ENCODE results near the gene SRXN1.
"Not testable (repeated sequence)": the region's sequence is repeated elsewhere in the genome, so short reads cannot be mapped to it uniquely, and the experiment has no call there.

SRXN1 gene

DNA sequence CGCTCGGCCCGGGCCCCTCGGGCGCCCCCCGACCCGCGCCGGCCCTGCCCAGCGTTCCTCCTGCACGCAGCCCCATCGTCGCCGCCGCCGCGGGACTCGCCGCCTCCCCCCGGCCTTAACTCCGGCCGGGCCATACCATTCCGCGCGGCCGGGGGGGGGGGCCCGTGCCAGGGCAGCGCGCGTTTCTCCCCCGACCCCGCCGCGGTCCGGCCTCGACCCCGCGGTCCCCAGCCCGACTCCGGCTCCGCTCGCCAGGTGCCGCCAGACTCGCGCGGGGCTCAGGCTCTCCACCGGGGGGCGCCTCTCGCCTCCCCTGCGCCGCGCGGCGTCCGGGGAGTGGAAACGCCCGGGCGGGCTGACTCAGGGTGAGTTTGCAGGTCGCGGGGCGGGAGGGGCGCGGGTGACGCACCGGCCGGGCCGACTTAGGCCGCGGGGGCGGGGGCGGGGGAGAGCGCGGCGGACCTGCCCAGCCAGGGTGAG, at the start of gene SRXN1:
SRXN1 (minus strand) TSS at position 91 of the 480 bp plus-strand sequence; CDS start at position 76, 15 bp downstream.
- in situ Hi-C loops (cut with HindIII; ENCODE audit: low sequenced_read_pairs), result no loop called here

GRCh38 chr20:701401-702129, 48.6 kb upstream of the SRXN1 start:
- in situ Hi-C loops (cut with HindIII; ENCODE audit: low sequenced_read_pairs), result loop anchor here (25.0 kb wide), 1 partner anchor 89 kb away; the partner anchor contains the start of gene TCF15

DNA sequence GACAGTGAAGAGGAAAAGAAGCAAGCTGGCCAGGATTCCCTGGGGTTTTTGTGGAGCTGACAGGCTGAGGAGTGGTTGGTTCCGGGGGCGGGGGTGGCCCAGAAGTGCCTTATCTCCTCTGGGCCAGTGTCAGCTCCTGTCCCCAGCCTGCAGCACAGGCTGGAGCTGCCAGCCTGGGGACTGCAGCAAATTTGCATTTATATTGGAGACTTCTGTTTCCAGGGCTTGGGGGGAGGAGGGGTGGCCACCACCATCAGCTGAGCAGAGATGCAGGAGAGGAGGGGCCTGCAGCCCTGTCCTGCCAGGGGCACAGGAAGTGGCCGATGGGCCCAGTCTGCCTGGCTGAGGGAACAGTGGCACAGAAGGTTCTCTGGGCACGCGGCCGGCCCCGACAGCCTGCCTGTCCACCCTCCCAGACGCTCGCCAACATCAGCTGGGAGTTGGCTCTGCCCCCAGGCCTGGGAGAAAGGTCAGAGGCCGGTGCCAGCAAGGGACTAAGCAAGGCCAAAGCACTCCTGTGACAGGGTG, 46.9 kb upstream of the SRXN1 start:
- in situ Hi-C loops (cut with HindIII; ENCODE audit: low sequenced_read_pairs), result loop anchor here (25.0 kb wide), 1 partner anchor 88 kb away; the partner anchor contains the start of gene TCF15

DNA sequence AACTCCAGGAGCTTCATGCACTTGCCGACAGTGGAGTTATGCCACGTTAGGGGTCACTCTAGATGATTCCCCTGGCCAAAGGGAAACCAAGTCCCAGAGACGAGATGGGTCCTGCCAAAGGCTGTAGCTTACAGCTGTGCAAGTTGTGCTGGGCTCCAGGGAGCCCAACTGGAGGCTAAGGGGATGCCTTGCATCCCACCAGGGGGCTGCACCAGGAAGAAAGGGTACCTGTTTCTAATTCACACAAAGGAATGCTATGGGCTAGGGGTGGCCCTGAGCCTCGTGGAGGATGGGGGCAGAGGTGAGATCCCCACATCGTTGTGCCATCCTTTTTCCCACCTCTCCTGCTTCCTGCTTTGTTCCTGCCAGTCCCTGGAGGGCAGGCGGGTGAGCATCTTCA, 46.3 kb upstream of the SRXN1 start:
- in situ Hi-C loops (cut with HindIII; ENCODE audit: low sequenced_read_pairs), result no loop called here

DNA sequence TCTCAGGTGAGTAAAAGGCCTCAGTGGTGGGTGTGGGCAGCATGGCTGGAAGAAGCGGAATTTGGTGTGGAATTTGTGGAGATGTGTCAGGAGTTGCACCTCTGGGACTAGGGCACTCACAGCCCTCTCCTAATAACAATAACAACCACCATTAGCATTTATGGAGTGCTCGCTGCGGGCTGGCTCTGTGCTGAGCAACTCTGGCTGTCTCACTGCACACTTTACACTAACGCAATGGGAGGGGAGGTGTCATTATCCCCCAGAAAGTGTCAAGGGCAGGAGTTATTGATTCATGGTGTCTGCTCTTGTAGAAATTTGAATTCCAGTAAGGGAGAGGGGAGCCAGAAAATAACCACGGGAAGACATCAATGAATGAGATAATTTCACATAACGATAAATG, 45.3 kb upstream of the SRXN1 start:
- in situ Hi-C loops (cut with HindIII; ENCODE audit: low sequenced_read_pairs), result no loop called here

- in situ Hi-C loops (cut with HindIII; ENCODE audit: low sequenced_read_pairs), result no loop called here
Measured at GRCh38 chr20:697826-698225, 44.8 kb upstream of the SRXN1 start.

- in situ Hi-C loops (cut with HindIII; ENCODE audit: low sequenced_read_pairs), result no loop called here
Measured at GRCh38 chr20:695165-695866, 42.3 kb upstream of the SRXN1 start.

GRCh38 chr20:694496-694895, 41.5 kb upstream of the SRXN1 start:
- in situ Hi-C loops (cut with HindIII; ENCODE audit: low sequenced_read_pairs), result no loop called here

- in situ Hi-C loops (cut with HindIII; ENCODE audit: low sequenced_read_pairs), result not testable (repeated sequence)
Measured at GRCh38 chr20:693786-694185, 40.8 kb upstream of the SRXN1 start.

GRCh38 chr20:692044-692443, 39.0 kb upstream of the SRXN1 start:
- in situ Hi-C loops (cut with HindIII; ENCODE audit: low sequenced_read_pairs), result no loop called here

DNA sequence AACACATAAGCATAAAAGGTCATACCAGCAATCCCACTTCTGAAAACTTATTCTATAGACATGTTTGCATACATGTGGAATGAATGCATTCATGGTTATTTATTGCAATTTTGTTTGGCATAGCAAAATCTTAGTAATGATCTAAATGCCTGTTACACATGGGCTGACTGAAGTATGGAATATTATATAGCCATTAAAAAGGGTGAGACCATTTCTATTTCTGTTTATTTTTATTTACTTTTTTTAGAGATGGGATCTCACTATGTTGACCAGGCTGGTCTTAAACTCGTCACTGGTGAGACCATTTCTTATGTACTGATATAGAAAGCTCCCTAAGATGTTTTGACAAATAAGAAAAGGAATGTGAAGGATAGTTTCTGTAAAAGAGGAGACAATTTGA, 36.9 kb upstream of the SRXN1 start:
- in situ Hi-C loops (cut with HindIII; ENCODE audit: low sequenced_read_pairs), result no loop called here

- in situ Hi-C loops (cut with HindIII; ENCODE audit: low sequenced_read_pairs), result no loop called here
Measured at GRCh38 chr20:689348-689747, 36.3 kb upstream of the SRXN1 start.

DNA sequence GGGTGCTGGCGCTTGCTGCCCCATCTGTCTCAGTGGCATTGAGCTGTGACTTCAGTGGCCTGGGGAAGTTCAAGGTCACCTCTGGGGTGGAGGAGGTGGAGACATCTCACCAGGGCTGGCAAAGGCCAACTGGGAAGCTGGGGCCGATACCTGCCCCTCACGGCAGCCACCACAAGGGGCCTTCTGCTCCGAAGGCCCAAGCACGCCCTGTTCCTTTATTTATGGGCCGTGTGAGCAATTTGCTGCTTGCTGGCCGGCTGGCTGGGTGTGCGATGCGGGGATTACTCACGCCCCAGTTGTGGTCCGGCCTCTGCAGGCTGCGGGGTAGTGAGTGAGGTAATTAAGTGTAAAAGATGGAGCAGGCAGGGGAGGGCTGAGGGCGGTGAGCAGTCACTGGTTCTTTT, 35.8 kb upstream of the SRXN1 start:
- in situ Hi-C loops (cut with HindIII; ENCODE audit: low sequenced_read_pairs), result no loop called here

DNA sequence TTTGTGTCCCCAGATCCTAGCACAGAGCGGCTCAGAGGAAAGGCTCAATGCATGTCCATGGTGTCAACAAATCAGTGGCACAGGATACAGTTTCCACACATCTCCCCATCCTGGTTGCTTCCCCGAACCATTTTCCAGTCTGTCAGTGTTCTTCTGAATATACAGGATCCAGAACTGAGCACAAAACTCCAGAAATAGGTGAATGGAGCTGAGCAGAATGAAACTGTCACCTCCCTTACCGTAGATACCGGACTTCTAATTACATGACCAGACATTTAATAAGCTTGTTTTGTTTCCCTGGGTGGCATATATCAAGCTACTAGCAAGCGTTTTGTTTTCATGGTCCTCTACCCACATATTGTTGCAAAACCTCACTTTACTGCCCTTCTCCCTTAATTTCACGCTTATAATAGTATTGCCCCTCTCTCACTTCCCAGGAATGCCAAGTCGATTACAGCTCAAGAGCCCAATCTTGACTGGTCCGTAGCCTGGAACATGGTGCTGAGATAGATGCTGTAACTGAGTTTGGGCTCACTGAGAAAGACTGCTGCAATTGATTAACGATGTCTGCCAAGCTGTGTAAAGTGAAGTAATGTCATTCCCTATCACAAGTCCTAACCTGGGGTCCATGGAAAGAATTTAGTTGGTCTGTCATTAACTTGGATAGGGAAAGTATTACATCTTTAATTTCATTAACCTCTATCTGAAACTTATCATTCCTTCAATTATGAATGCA, 34.6 kb upstream of the SRXN1 start:
- in situ Hi-C loops (cut with HindIII; ENCODE audit: low sequenced_read_pairs), result no loop called here

DNA sequence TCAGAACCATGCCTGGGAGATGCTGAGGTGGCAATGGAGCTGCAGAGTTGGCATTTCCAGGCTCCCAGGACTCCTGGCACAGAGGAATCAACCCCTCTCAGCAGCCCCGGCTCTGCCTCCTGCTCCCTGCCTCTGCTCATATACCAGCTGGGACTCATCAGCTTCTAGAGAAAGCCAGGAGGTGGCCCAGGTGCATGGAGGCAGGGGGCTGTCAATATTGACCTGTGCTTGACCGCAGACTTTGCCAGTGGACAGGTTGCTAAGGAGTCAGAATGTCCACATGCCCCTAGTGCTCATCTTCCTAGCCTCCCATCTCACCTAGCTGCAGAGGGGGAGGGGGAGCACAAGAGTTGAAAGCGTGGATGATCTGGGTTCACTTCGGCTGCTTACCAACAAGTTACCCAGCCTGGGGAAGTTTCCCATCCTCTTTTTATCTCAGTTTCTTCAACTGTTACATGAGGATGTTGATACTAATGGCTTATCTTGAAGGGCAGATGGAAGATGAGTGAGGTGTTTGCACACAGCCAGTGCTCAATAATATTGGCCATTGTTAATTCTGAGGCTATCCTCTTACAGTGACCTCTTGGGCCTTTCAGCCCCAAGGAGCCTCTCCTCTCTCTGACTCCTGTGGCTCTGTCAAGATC, 31.8 kb upstream of the SRXN1 start:
- in situ Hi-C loops (cut with HindIII; ENCODE audit: low sequenced_read_pairs), result no loop called here

DNA sequence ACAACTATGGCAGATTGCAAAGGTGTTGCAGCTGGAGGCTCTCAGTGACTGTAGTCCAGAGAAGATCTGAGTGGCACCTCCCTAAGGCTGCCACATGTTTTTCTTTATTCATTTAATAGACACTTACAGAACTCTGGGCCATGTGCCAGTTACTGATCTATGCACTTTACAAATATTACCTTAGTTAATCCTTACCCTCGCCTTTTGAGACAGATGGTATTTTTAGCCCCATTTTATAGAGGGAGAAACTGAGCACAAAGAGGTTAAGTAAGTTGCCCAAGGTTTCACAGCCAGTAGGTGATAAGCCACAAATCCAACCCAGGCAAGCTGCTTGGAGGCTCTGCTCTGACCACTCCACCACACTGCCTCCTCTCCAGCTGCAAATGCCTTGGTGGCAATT, 29.1 kb upstream of the SRXN1 start:
- in situ Hi-C loops (cut with HindIII; ENCODE audit: low sequenced_read_pairs), result no loop called here

DNA sequence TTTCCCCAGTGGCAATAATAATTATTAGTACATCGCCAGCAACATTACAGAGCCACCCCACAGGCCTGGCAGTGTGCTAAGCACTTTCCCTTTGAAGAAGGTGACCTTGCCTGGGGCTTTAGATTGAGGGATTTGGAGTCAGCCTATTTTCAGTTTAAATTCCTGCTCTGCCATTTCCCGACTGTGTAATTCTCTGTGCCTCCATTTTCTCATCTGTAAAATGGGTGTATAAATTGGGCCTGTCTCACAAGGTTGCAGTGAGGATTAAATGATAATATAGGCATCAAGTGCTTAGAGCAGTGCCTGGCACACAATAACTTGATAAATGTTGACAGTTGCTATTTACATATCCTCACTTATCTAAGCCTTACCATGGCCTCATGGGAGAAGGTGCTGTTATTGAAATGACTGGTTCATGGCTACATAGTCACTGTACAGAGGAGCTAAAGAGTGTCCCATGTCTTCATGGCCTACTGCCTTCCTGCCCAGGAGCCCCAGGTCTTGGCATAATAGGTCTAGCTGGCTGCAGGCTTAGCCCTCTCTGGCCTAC, 27.7 kb upstream of the SRXN1 start:
- in situ Hi-C loops (cut with HindIII; ENCODE audit: low sequenced_read_pairs), result no loop called here

DNA sequence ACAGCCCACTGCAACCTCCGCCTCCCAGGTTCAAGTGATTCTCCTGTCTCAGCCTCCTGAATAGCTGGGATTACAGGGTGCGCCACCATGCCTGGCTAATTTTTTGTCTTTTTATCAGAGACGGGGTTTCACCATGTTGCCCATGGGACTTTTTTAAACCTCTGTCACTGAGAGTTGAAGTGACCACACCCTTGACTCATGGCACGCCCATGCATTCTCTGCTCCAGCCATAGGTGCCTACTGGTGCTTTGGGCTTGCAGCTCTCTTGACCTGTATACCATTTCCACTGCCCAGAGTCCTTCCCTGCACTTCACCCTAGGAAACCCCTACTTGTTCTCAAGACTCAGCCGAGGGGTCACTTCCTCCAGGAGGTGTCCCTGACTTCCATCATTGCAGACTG, 25.0 kb upstream of the SRXN1 start:
- in situ Hi-C loops (cut with HindIII; ENCODE audit: low sequenced_read_pairs), result no loop called here

DNA sequence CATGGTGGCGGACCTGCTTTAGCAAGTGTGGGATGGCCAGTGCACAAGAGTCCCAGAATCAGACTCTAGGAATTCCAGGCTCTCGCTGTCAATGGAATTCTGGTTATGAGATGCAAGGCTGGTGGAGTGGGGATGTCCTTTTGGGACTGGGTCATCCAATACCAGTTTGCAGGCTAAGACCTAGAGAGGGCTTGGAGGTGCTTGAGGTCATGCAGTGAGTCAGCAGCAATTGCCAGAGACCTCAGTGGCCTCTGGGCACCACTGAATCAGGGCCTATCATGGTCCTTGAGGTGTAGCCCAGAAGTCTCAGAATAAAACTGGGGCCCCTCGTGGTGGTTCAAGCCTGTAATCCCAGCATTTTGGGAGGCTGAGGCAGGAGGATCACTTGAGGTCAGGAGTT, 24.0 kb upstream of the SRXN1 start:
- in situ Hi-C loops (cut with HindIII; ENCODE audit: low sequenced_read_pairs), result no loop called here

GRCh38 chr20:676315-676937, 23.4 kb upstream of the SRXN1 start:
- in situ Hi-C loops (cut with HindIII; ENCODE audit: low sequenced_read_pairs), result no loop called here

All from DLD1 (cell line).